CD4-positive, alpha-beta T cell treated with Interleukin-21 for 1 hour (primary cell): ENCODE data around the gene KRTAP9-2.
"Not testable (repeated sequence)": the region's sequence is repeated elsewhere in the genome, so short reads cannot be mapped to it uniquely, and the experiment has no call there.

Experiments
- DNase-seq: peaks from one replicate; pipeline ENCODE4 v3.0.0-alpha.2; 2020

Gene KRTAP9-2

GRCh38 chr17:41226598-41227095, at the start of gene KRTAP9-2:
Gene KRTAP9-2, plus strand, starts transcription at chr17:41226648. Its CDS starts 7 bp downstream, at chr17:41226655.
- not testable (repeated sequence) for DNase-seq

DNA sequence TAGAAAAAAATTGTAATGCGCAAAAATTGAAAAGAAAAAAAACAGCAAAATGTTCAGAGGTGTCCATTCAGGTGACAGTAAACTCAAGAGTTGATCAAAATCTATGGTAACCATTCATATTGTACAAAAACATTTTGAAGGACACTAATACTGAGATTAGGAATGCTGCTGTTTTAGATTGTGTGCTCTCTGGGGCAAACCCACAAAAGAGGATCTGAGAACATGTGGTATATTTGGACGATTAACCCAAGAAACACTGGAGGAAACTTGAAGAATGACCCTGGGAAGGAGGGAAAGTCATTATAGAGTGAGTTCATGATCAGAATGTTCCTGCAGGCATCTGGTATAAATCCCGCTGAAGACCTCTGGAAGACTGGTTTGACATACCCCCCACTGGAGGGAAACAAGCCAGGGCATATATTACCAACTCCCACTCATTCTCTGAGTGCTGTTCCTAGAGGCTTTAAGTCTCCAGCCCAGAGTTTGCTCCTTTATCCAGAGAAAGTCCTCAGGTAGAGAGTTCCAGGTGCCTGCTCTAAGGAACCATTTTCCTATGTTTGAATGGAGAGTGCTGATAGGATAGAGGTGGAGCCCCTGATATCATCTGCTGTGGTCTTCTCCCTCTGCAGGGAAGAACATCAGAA, 49.6 kb upstream of the KRTAP9-2 start:
- DNase-seq = no peak

GRCh38 chr17:41177727-41178271, 48.6 kb upstream of the KRTAP9-2 start, which contains the start of gene KRTAP4-2:
Gene KRTAP4-2, minus strand, starts transcription at chr17:41178221. Its CDS starts 57 bp downstream, at chr17:41178164.
- DNase-seq = no peak

- DNase-seq = no peak
Measured at GRCh38 chr17:41178341-41178740, 48.1 kb upstream of the KRTAP9-2 start.

DNA sequence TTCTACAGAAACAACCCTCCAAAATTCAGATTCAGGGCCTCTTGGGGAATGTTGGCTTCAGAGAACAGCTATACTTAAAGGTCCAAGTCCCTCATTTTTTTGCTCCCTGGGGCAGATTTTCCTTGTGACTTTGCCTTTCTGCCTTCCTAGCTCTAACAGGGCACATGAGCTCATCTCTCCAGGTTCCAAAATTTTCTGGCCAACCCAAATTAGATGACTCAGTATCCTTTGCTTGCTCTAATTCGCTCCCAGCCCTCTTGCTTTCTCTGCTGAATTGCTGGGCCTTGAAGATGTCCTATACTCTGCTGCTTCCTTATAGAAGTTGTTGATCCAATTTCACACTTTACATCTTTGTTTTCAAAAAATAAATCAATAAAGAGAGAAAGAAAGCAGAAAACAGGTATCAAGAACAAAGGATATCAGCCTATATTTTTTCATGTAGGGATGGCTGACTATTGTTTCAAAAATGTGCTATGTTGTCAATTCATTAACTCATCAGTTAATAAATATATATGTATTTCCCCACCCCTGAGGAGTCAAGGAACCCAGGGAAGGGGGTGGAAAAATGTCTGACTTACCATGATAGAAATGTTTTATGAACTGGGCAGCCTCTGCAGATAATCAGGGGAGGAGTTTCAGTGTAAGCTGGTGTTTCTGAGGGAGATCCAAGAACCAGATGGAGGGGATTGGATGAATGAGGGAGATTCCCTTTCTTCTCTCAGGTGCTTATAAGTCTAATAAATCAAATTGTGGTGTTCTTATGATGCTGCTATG, 47.4 kb upstream of the KRTAP9-2 start:
- DNase-seq = no peak

GRCh38 chr17:41184480-41184961, 41.9 kb upstream of the KRTAP9-2 start, which contains the start of gene KRTAP4-1:
Gene KRTAP4-1, minus strand, starts transcription at chr17:41184911. Its CDS starts 57 bp downstream, at chr17:41184854.
- DNase-seq = no peak

DNA sequence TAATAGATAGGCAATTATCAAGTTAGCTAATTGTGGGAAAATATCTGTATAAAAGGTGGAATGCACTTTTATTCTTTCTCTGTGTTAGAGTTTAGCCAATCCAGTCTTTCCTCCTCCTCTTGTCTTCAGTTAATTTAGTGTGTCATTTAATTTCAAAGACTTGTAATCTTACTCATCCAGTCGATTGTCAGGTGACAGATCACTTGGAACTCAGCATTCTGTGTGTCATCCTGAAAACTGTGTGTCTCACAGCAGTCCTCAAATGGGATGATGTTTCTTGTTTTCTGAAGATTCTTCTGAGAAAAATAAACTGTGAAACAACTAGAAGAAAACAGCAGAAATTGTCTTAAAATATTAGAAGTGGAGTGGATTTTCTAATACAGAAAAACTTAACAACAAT, 41.4 kb upstream of the KRTAP9-2 start:
- no peak for DNase-seq

DNA sequence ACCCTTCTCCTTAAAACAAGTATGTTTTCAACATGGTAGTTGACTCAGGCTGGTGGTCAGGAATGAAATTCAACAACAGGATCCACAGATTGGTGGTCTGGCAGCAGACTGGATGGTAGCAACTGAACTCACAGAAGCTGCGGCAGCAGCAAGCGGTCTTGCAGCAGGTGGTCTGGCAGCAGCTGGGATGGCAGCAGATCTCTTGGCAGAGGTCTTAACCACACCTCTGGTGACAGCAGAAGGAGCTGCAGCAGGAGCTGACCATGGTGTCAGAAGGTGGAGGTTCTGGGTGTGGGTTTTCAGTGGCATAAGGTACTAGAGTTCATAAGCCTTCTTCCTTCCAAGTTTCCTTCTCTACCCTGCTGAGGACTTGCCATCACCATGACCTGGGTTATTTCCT, 39.6 kb upstream of the KRTAP9-2 start:
- no peak for DNase-seq

GRCh38 chr17:41189837-41190318, 36.6 kb upstream of the KRTAP9-2 start, which contains the start of gene KRTAP9-1:
Gene KRTAP9-1, plus strand, starts transcription at chr17:41189887. Its CDS starts 0 bp downstream, at chr17:41189887.
- DNase-seq = not testable (repeated sequence)

- DNase-seq = no peak
Measured at GRCh38 chr17:41190328-41190727, 36.1 kb upstream of the KRTAP9-2 start.

GRCh38 chr17:41196068-41196467, 30.4 kb upstream of the KRTAP9-2 start:
- DNase-seq = no peak

DNA sequence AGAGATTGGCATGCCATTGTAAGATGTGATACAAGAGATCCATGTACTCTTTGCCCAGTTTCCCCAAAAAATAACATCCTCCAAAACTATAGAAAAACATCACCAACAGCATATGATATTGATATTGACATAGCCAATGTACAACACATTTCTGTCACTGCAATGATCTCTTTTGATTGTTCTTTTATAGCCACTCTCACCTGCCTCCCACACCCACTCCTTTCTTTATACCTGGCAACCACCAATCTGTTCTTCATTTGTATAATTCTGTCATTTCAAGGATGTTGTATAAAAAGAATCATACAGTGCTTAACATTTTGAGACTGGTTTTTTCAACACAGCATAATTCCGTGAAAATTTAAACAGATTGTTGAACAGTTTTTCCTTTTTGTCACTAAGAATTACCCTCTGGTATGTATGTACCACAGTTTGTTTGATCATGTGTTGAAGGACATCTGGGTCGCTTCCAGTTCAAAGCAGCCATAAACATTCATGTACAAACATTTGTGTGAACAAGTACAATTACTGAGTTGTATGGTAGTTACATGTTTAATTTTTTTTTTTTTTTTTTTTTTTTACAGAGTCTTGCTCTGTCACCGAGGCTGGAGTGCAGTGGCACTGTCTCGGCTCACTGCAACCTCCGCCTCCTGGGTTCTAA, 26.9 kb upstream of the KRTAP9-2 start:
- DNase-seq = no peak

- no peak for DNase-seq
Measured at GRCh38 chr17:41211845-41212466, 14.5 kb upstream of the KRTAP9-2 start.

- no peak for DNase-seq
Measured at GRCh38 chr17:41212524-41213169, 13.8 kb upstream of the KRTAP9-2 start.

GRCh38 chr17:41215681-41216080, 10.8 kb upstream of the KRTAP9-2 start:
- no peak for DNase-seq

- no peak for DNase-seq
Measured at GRCh38 chr17:41223821-41224220, 2.6 kb upstream of the KRTAP9-2 start.

GRCh38 chr17:41226051-41226450, 397 bp upstream of the KRTAP9-2 start:
- DNase-seq = no peak

GRCh38 chr17:41230094-41230493, 3.6 kb downstream of the KRTAP9-2 start:
- no peak for DNase-seq

GRCh38 chr17:41231731-41232130, 5.3 kb downstream of the KRTAP9-2 start:
- DNase-seq = no peak

- not testable (repeated sequence) for DNase-seq
Measured at GRCh38 chr17:41232399-41233105, 6.1 kb downstream of the KRTAP9-2 start, which contains the start of gene KRTAP9-3. Gene KRTAP9-3, plus strand, starts transcription at chr17:41232449. Its CDS starts 53 bp downstream, at chr17:41232502.

DNA sequence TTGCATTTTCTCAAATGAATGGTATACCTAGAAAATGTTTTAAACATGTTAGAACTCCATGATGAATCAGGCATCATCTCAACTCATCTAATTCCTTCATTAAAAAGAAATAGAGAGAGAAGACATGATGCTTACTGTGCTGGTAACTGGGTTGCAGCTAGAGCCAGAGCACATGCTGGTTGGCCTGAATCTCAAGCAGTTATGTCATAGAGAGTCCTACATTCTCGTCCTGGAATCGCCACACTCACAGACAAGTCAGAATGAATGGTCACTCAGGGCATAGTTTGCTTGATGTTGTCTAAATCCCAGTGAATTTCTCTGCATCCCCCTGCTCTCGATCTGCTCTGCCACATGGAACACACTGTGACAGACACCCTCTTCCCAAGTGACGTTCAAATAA, 10.7 kb downstream of the KRTAP9-2 start:
- DNase-seq = not testable (repeated sequence)
